Trophoblast cell (in vitro differentiated cells and primary cell): ENCODE data around the gene RABL6.

Source experiments
- DNase-seq, 2 donors: peaks; one replicate each; pipeline ENCODE4 v3.0.0-alpha.2; 2016
- H2AFZ ChIP-seq: 2 replicates; pipeline ENCODE4 v1.6.1; 2013; ENCODE audit warnings: low read length, moderate library complexity, mild to moderate bottlenecking; ENCODE audit not compliant: insufficient read depth, poor library complexity
- H2AK5ac ChIP-seq: 2 replicates; pipeline ENCODE4 v1.6.1; 2013; ENCODE audit warnings: mild to moderate bottlenecking, low read length
- H2BK120ac ChIP-seq: 2 replicates; pipeline ENCODE4 v1.6.1; 2013; ENCODE audit warnings: low read length, mild to moderate bottlenecking, moderate library complexity; ENCODE audit not compliant: insufficient read depth, poor library complexity
- H2BK12ac ChIP-seq: 2 replicates; pipeline ENCODE4 v1.6.1; 2013; ENCODE audit warnings: mild to moderate bottlenecking, low read length, moderate library complexity
- H2BK5ac ChIP-seq: 2 replicates; pipeline ENCODE4 v1.6.1; 2013; ENCODE audit warnings: low read length, low read depth, moderate library complexity, mild to moderate bottlenecking; ENCODE audit not compliant: poor library complexity
- H3K14ac ChIP-seq: 2 replicates; pipeline ENCODE4 v1.6.1; 2013; ENCODE audit warnings: mild to moderate bottlenecking, low read length
- H3K18ac ChIP-seq: 2 replicates; pipeline ENCODE4 v1.6.1; 2013; ENCODE audit warnings: mild to moderate bottlenecking, low read length
- H3K23ac ChIP-seq: 2 replicates; pipeline ENCODE4 v1.6.1; 2013; ENCODE audit warnings: low read length
- H3K27ac ChIP-seq: 2 replicates; pipeline ENCODE4 v1.5.1; 2013; ENCODE audit warnings: low read depth, mild to moderate bottlenecking, inconsistent platforms, low read length, moderate library complexity
- H3K27me3 ChIP-seq: 2 replicates; pipeline ENCODE4 v1.6.1; 2013; ENCODE audit warnings: inconsistent platforms, mild to moderate bottlenecking, low read length, moderate library complexity; ENCODE audit not compliant: insufficient read depth
- H3K36me3 ChIP-seq, 2 experiments: 1 replicate in 1 of 2; 2 replicates in 1 of 2; pipeline ENCODE4 v1.6.1; 2013; ENCODE audit warnings: low read length in 2 of 2, mild to moderate bottlenecking in 2 of 2, moderate library complexity in 1 of 2; ENCODE audit not compliant: insufficient read depth in 2 of 2, control insufficient read depth in 1 of 2
- H3K4ac ChIP-seq: 2 replicates; pipeline ENCODE4 v1.6.1; 2013; ENCODE audit warnings: low read depth, mild to moderate bottlenecking, low read length, moderate library complexity
- H3K4me1 ChIP-seq, 2 experiments: 1 replicate in 1 of 2; 2 replicates in 1 of 2; pipeline ENCODE4 v1.6.1; 2013; ENCODE audit warnings: low read length in 2 of 2, mild to moderate bottlenecking in 2 of 2, moderate library complexity in 1 of 2; ENCODE audit not compliant: insufficient read depth in 2 of 2, control insufficient read depth in 1 of 2
- H3K4me2 ChIP-seq: 2 replicates; pipeline ENCODE4 v1.6.1; 2013; ENCODE audit warnings: inconsistent platforms, mild to moderate bottlenecking, low read length, moderate library complexity
- H3K4me3 ChIP-seq: 2 replicates; pipeline ENCODE4 v1.5.1; 2013; ENCODE audit warnings: mild to moderate bottlenecking, low read depth, low read length, inconsistent platforms
- H3K79me1 ChIP-seq: one replicate; pipeline ENCODE4 v1.6.1; 2013; ENCODE audit warnings: low read length
- H3K79me2 ChIP-seq: 2 replicates; pipeline ENCODE4 v1.6.1; 2013; ENCODE audit warnings: low read length, mild to moderate bottlenecking; ENCODE audit not compliant: control insufficient read depth, insufficient read depth, poor library complexity
- H3K9ac ChIP-seq: 2 replicates; pipeline ENCODE4 v1.6.1; 2013; ENCODE audit warnings: mild to moderate bottlenecking, low read length
- H3K9me3 ChIP-seq: 2 replicates; pipeline ENCODE4 v1.6.1; 2013; ENCODE audit warnings: low read depth, mild to moderate bottlenecking, control low read depth, inconsistent platforms, low read length; ENCODE audit not compliant: insufficient read depth
- H4K12ac ChIP-seq: 2 replicates; pipeline ENCODE4 v1.6.1; 2013; ENCODE audit warnings: low read depth, mild to moderate bottlenecking, low read length, moderate library complexity
- H4K8ac ChIP-seq: 2 replicates; pipeline ENCODE4 v1.6.1; 2013; ENCODE audit warnings: low read depth, mild to moderate bottlenecking, low read length, moderate library complexity
- H4K91ac ChIP-seq: one replicate; pipeline ENCODE4 v1.6.1; 2013; ENCODE audit warnings: low read depth, mild to moderate bottlenecking, low read length, moderate library complexity
- WGBS: extraction: QIAGEN DNeasy Blood & Tissue Kit; methylation state at CpG from one replicate; pipeline ENCODE4 v1.1.7; 2013; ENCODE audit warnings: missing lambda C conversion rate; ENCODE audit not compliant: insufficient read length, insufficient coverage; ENCODE audit errors: extremely low coverage; 5-methylcytosine and 5-hydroxymethylcytosine counted together

The RABL6 gene

GRCh38 chr9:136798708-136799078, 9.1 kb upstream of the RABL6 start:
- no peak overlapping the region for H3K4me2 ChIP-seq
- no peak overlapping the region for H2AFZ ChIP-seq
- peaks cover 13% of the 10 kb centered on the region for H3K79me1 ChIP-seq
- H3K23ac ChIP-seq, result no peak overlapping the region
- H2BK5ac ChIP-seq, result no peak overlapping the region
- no peak overlapping the region for H4K8ac ChIP-seq
- peak overlapping the region; percentile 39 for H2BK120ac ChIP-seq
- H3K9me3 ChIP-seq, result no peaks in the 10 kb centered on the region
- DNase-seq, result no peak
- peak overlapping the region; percentile 63 for H4K91ac ChIP-seq
- H3K4me1 ChIP-seq, result peaks cover 25 to 30% of the 10 kb centered on the region in 2 experiments
- no peak overlapping the region for H3K9ac ChIP-seq
- H3K4ac ChIP-seq, result peak overlapping the region; percentile 16
- no peak overlapping the region for H3K4me3 ChIP-seq
- peak overlapping the region; percentile 35 for H2BK12ac ChIP-seq
- H3K36me3 ChIP-seq, result peaks cover 0 to 5% of the 10 kb centered on the region in 2 experiments
- no peak overlapping the region for H3K27ac ChIP-seq
- peaks cover 1% of the 10 kb centered on the region for H3K79me2 ChIP-seq
- H3K18ac ChIP-seq, result peak overlapping the region; percentile 57
- no CpG with 5 or more reads among the region's 6 CpGs for WGBS
- H2AK5ac ChIP-seq, result peak overlapping the region; percentile 34
- H4K12ac ChIP-seq, result no peak overlapping the region
- no peak overlapping the region for H3K14ac ChIP-seq
- no peaks in the 10 kb centered on the region for H3K27me3 ChIP-seq

DNA sequence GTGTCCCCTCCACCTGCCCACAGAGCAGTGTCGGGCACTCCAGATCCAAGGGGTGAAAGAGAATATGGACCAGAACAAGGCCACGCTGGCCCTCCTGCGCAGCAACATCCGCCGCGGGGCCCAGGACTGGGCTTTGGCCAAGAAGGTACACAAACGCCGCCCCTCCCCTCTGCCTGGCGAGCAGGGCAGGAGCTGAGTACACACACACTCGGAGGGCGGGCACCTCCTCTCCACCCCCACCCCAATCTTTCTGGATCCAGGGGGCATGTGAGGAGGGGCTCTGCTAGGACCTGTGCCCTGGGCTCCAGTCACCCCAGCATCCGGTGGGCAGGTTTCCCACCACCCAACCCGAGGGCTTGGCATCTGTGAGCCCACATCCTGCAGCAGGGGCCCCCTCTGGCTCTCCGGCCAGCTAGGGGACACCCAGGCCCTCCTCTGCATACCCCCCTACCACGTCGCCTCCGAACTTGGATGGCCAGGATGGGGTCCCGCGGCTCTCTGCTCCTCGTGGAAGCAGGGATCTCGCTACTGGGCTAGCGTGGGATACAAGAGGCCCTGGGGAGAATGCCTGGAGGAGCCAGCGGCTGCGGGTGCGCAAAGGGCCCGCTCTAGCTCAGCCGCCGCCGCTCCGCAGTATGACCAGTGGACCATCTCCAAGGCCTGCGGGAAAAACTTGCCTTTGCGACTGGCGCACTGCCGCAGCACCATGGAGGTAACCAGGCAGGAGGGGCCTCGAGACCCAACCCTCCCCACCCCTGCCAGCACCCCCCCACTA, 8.5 kb upstream of the RABL6 start:
- Histone ChIP-seq H3K4me1 (peaks cover 25 to 30% of the 10 kb centered on the region in 2 experiments), H3K23ac (no peak overlapping the region), H3K79me2 (peaks cover 1% of the 10 kb centered on the region), H2AK5ac (peak overlapping the region; percentile 34), H3K4ac (peak overlapping the region; percentile 16), H3K14ac (no peak overlapping the region), H3K9ac (no peak overlapping the region), H4K8ac (peak overlapping the region; percentile 24), H4K91ac (peak overlapping the region; percentile 63), H3K36me3 (peaks cover 0 to 9% of the 10 kb centered on the region in 2 experiments), H3K79me1 (peaks cover 13% of the 10 kb centered on the region), H3K9me3 (no peaks in the 10 kb centered on the region), H3K18ac (peak overlapping the region; percentile 57), H3K27me3 (no peaks in the 10 kb centered on the region), H3K27ac (peak overlapping the region; percentile 11), H2AFZ (no peak overlapping the region), H3K4me2 (peak overlapping the region; percentile 71), H4K12ac (no peak overlapping the region), H3K4me3 (no peak overlapping the region), H2BK5ac (no peak overlapping the region), H2BK12ac (peak overlapping the region; percentile 35), H2BK120ac (peak overlapping the region; percentile 25)
- no peak for DNase-seq
- whole genome bisulfite sequencing, result no CpG with 5 or more reads among the region's 35 CpGs

DNA sequence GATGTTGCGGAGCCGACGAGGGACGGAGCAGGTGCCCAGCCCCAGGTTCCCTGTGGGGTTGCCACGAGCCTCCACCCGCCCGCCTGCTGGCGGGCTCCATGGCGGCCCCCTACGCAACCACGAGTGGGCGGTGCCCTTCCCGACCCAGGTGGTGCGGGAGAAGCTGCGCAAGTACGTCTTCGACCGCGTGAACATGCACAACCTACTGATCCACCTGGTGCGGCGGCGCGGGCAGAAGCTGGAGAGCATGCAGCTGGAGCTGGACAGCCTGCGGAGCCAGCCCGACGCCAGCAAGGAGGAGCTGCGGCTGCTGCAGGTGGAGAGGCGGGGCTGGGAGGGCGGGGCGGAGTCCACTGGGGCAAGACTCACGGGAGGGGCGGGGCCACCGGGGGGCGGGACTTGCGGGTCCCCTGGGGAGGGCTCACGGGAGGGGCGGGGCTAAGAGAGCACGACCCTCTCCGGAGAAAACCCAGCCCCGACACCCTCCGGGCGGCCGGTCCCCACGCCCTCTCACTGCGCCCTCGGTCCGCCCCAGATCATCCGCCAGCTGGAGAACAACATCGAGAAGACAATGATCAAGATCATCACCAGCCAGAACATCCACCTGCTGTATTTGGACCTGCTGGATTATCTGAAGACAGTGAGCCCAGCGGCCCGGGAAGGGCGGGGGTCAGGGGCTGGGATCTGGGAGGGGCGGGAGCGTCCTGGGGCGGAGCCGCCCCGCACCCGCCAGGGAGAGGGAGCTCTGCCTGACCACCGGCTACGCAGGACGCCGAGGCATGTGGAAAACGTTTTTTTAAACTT, 7.7 kb upstream of the RABL6 start:
- no CpG with 5 or more reads among the region's 63 CpGs for WGBS
- Histone ChIP-seq H3K79me1 (peaks cover 13% of the 10 kb centered on the region), H2BK5ac (no peak overlapping the region), H3K27ac (peak overlapping the region; percentile 11), H3K9ac (no peak overlapping the region), H4K91ac (peak overlapping the region; percentile 63), H3K27me3 (no peaks in the 10 kb centered on the region), H3K18ac (no peak overlapping the region), H3K4me2 (peak overlapping the region; percentile 71), H2AK5ac (no peak overlapping the region), H3K4me3 (peak overlapping the region; percentile 46), H3K36me3 (peaks cover 0 to 9% of the 10 kb centered on the region in 2 experiments), H3K9me3 (no peaks in the 10 kb centered on the region), H4K8ac (peak overlapping the region; percentile 51), H3K23ac (no peak overlapping the region), H2AFZ (peak overlapping the region; percentile 74), H2BK120ac (peak overlapping the region; percentile 25), H2BK12ac (peak overlapping the region; percentile 53), H3K14ac (no peak overlapping the region), H3K4ac (peak overlapping the region; percentile 28), H3K79me2 (peaks cover 1% of the 10 kb centered on the region), H3K4me1 (peaks cover 28 to 30% of the 10 kb centered on the region in 2 experiments), H4K12ac (no peak overlapping the region)
- DNase-seq, result peak; percentile 80 to 84

- H3K4me2 ChIP-seq, result no peak overlapping the region
- no peak overlapping the region for H4K91ac ChIP-seq
- no peak overlapping the region for H2BK120ac ChIP-seq
- no peak overlapping the region for H3K9ac ChIP-seq
- H3K4me3 ChIP-seq, result no peak overlapping the region
- peaks cover 4% of the 10 kb centered on the region for H3K79me2 ChIP-seq
- WGBS, result no CpG with 5 or more reads among the region's 6 CpGs
- no peak for DNase-seq
- H2BK12ac ChIP-seq, result no peak overlapping the region
- no peak overlapping the region for H3K18ac ChIP-seq
- H3K4ac ChIP-seq, result no peak overlapping the region
- H3K9me3 ChIP-seq, result no peaks in the 10 kb centered on the region
- H3K4me1 ChIP-seq, result peaks cover 26 to 27% of the 10 kb centered on the region in 2 experiments
- H3K27me3 ChIP-seq, result no peaks in the 10 kb centered on the region
- H3K14ac ChIP-seq, result no peak overlapping the region
- H3K27ac ChIP-seq, result no peak overlapping the region
- H2AK5ac ChIP-seq, result no peak overlapping the region
- H4K8ac ChIP-seq, result no peak overlapping the region
- no peak overlapping the region for H2AFZ ChIP-seq
- no peak overlapping the region for H3K23ac ChIP-seq
- H3K79me1 ChIP-seq, result peaks cover 12% of the 10 kb centered on the region
- no peak overlapping the region for H4K12ac ChIP-seq
- no peak overlapping the region for H2BK5ac ChIP-seq
- H3K36me3 ChIP-seq, result peaks cover 10 to 15% of the 10 kb centered on the region in 2 experiments
Observed at GRCh38 chr9:136802321-136802720, 5.4 kb upstream of the RABL6 start.
